GM19463 (cell line): Measurements from ENCODE around the gene SCNN1A.
A peak's percentile ranks its signal among the peaks of the same experiment; 100 is the strongest.

ENCODE experiments used
- ATAC-seq: cut with Tn5 transposase; IDR thresholded peaks from one replicate; pipeline ENCODE4 v1.9.1; 2021; ENCODE audit warnings: mild to moderate bottlenecking, moderate library complexity; ENCODE audit not compliant: unreplicated experiment

SCNN1A gene

GRCh38 chr12:6369916-6370575 lies 5.3 kb downstream of the SCNN1A start:
- no peak for ATAC-seq

DNA sequence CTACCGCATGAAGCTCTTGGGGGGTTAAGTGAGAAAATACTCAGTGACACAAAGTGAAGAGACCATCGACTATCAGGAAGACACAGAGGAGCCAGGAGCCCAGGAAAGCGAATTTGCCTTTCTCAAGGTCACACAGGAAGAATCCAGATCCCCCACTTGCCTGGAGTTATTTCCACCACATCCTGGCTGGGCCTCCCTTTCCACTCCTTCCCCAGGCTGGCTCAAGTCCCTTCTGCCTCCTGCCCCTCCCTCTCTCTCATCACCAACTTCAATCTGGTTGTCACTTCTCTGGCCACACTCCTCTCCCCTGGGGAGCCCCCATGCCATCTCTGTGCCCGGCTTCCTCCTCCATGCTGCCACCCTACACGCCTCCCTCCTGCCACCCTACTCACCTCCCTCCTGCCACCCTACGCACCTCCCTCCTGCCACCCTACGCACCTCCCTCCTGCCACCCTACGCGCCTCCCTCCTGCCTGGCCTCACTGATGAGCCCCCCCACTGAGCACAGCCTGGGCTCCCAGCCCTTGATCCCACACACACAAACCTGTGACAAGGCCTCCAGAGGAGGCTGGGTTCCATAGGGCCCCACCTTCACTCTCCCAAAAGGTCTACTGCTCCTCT lies 6.3 kb downstream of the SCNN1A start:
- ATAC-seq = no peak

GRCh38 chr12:6367969-6368892 lies 7.1 kb downstream of the SCNN1A start:
- ATAC-seq = no peak

DNA sequence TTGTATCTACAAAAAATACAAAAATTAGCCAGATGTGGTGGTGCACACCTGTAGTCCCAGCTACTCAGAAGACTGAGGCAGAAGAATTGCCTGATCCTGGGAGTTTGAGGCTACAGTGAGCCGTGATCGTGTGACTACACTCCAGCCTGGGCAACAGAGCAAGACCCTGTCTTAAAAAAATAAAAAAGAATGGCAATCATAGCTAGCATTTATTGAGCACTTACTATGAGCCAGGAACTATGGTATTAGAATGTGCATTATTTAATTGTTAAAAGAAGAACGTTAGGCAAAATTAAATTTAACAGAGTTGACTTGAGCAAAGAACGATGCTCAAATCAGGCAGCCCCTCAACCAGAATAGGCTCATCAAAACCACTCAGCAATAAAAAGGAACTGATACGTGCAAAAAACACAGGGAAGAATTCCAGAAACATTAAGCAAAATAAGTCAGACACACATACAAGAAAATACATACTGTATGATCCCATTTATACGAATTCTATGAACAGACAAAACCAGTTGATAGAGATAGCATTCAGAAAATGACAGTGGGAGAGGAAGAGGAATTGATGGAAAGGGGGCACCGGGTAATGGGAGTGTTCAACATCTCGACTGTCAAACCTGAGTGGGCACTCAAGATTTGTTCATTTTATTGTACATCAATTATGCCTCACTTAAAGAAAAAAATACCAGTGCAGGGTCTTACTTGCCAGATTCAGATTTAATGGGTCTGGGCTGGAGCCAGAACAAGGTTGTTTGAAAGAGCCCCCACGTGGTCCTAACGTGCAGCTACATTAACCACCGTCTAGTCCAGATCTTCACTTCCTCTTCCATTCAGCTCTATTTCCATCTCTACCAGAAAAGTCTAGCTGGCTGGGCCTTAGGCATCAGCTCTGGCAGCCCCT lies 8.0 kb downstream of the SCNN1A start:
- ATAC-seq = peak; percentile 56

DNA sequence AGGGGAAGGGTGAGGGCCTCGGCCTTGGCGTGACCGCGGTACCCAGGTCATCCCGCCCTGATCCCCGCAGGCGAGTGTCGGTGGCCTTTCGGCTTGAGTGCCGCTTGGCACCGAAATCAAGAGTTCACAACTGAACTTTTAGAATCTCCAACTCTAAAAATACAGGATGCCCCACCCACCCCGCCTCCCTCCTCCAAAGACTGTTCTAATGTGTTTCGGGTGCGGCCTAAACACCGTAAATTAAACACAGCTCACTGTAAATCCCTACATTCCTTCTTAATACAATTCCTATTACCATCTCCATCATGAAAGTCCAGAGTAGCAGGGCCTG lies 11.4 kb downstream of the SCNN1A start:
- ATAC-seq = no peak

- no peak for ATAC-seq
These were observed 11.9 kb downstream of the SCNN1A start for GRCh38 chr12:6363330-6364043.

- no peak for ATAC-seq
These were observed 12.4 kb downstream of the SCNN1A start for GRCh38 chr12:6363010-6363329.

GRCh38 chr12:6362403-6362802 lies 13.0 kb downstream of the SCNN1A start:
- ATAC-seq = no peak

GRCh38 chr12:6361834-6362233 lies 13.5 kb downstream of the SCNN1A start:
- no peak for ATAC-seq

DNA sequence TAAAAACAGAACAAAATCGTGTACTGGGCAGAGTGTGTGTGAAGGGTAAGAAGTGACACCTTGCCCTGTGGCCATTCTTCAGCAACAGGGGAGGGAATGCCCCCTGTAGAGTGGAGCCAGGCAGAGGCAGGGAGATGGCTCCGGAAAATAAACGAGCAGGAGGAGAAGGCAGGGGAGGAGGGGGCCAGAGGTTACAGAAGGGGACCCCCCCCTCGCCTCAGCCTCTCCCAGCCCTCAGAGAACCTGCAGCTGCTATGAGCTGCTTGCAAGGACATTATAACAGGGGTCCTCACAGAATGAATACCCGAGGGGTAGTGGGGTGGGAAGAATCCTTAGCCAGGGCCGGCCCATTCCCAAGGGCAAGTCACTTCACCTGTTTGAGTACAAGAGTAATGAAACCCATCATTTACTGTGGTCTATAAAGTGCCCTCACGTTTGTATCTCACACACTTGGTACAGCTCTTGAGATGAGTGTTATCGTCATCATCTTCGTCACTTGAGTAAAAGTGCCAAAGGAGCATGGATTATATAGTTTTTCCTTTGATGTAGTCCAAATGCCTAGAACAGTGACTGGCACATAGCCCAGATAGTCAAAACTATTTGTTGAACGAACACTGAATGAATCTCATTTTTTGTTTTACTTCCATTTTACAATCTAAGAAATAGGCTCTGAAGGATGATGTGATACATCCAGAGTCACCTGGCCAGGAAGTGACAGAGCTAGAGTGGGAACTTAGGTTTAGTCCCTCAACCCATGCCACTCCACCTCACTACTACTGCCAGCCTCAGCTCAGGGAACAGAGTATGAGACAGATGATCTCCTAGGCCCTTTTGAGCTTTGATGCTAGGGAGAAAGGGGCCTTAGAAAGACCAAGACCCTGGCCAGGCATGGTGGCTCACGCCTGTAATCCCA lies 14.5 kb downstream of the SCNN1A start:
- ATAC-seq = no peak

- ATAC-seq = no peak
These were observed 15.2 kb downstream of the SCNN1A start for GRCh38 chr12:6360080-6360571.

- ATAC-seq = no peak
These were observed 16.5 kb downstream of the SCNN1A start for GRCh38 chr12:6358881-6359280.

DNA sequence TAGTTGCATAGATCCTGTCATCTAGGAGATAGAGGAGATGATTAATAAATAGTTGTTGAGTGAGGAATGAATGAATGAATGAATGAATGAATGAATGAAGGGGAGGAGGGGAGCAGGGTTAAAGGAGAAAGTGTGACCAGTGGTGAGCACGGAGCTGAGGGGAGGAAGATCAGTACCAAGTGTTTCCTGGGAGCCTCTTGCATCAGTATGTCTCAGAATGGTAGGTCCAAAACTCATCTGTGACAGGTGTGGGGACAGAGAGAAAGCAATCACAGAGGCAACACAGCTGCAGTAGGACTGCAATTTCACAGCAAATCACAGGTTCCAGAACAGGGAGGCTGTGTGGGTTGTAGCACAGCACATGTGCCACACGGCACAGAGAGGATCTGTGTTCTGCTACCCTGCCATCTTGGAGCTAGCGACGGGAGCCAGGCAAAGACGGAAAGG lies 19.0 kb downstream of the SCNN1A start:
- ATAC-seq = no peak

- no peak for ATAC-seq
These were observed 19.6 kb downstream of the SCNN1A start for GRCh38 chr12:6355491-6356373.

- ATAC-seq = no peak
These were observed 20.6 kb downstream of the SCNN1A start for GRCh38 chr12:6354495-6355393.

DNA sequence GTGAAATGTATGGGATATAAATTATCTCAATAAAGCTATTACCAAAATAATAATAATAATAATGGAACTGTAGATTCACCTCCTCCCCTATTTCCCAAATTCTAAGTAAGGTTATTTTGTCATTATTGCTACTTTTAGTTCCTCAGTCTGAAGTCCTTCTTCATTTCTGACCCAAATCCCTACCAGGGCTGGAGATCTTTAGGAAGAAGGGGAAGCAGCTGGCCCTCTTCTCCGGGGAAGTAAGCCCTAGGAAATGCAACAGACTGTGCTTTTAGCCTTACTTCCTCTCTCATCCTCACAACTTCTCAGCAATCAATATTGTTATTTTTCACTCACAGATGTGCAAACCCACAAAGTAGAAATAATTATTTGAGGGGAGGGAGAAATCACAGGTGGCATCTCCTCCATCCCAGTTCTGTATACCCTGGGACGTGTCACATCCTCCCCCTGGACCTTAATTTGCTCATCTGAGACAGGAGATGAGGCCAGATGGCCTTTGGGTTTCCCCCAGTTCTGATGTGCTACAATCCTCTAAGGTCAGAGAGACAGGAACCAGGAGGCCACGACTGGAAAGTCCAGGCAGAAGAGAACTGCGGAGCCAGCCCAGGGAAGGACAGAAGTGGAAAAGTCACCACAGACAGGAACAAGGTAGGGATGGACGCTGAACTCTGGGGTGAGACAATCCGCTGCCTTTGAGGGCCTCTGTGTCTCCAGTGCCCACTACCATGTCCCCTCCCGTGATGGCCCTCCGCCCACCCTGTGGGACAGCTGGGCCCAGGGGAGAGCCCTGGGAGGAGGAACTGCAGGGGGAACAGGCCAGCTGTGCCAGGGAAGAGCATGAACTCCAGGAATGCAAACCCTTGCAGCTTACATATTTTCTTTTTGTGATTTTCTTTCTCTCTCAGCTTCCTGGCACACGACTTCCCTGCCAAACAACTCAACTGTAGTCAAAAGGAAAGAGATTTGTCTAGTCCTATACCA lies 22.9 kb downstream of the SCNN1A start:
- no peak for ATAC-seq
